NCI-H128 (cell line): ENCODE data around the gene JPH2.

Experiments used
- DNase-seq: peaks from one replicate; lab custom pipeline; 2025; ENCODE audit not compliant: unreplicated experiment; lab: John Stamatoyannopoulos, UW

JPH2 gene

GRCh38 chr20:44188752-44189151, 1.8 kb upstream of the JPH2 start:
- DNase-seq = no peak

GRCh38 chr20:44187772-44188709, 1.1 kb upstream of the JPH2 start:
- DNase-seq = no peak

DNA sequence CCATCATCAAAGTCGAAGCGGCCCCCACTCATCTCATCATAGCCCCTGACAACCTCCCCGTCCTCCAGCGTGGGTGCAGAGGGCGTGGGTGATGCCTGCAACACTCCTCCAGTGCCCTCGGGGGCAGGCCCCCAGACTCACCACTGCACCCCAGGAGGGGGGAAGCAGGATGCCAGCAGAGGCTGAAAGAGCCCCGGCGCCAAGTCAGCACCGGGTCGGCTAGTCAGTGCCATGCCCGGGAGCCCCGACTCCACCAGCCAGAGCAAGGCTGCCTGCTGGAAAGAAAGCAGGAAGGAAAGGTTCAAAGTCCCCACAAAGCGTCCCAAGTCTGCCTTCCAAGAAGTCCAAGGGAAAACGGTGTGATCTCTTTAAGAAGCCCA, 324 bp downstream of the JPH2 start:
- DNase-seq = no peak

- DNase-seq = no peak
These were observed 787 bp downstream of the JPH2 start for GRCh38 chr20:44186201-44186600.

DNA sequence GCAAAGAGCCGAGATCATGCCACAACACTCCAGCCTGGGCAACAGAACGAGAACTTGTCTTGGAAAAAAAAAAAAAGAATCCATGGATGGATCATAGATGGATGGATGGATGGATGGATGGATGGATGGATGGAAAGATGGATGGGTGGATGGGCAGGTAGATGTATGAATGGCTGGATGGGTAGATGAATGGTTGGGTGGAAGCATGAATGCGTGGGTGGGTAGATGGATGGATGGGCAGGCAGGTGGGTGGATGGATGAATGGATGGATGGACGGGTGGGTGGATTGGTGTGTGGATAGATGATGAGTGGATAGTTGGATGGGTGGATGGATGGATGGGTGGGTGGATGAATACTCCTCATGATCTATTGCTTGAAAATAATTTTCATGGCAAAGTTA, 1.4 kb downstream of the JPH2 start:
- no peak for DNase-seq

DNA sequence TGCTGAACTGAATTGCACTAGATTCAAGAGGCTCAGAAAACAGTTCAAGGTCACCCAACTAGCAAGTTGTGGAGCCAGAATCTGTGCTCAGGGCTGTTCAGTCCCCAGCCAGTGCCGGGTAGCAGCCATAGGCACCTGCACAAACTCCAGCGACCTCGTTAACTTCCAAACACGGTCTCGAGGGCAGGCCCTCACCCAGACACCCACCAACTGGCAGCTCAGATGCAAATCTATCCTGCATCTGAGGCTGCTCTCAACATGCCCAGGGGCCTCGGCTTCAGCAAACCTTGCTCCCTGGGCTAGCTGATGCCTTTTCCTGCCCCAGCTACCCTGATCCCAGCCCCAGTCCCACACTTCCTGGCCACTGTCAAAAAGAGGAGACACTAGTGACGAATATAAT, 3.7 kb downstream of the JPH2 start:
- DNase-seq = no peak

DNA sequence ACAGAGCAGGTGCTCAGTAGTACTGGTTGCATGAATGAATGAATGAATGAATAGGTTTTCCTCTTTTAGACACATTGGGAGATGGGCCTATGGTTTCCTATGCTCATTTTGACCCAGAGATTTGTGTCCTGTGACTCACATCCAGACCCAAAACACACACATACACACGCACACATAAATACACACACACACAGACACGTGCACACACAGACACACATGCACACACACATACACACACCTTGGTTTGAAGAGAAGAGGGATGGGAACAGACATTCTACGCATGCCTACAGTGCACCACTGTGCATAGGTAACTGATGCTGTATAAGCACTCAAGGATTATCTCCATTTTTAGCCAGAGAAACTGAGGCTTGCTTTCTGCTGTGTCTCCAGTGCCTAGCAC, 4.1 kb downstream of the JPH2 start:
- no peak for DNase-seq

DNA sequence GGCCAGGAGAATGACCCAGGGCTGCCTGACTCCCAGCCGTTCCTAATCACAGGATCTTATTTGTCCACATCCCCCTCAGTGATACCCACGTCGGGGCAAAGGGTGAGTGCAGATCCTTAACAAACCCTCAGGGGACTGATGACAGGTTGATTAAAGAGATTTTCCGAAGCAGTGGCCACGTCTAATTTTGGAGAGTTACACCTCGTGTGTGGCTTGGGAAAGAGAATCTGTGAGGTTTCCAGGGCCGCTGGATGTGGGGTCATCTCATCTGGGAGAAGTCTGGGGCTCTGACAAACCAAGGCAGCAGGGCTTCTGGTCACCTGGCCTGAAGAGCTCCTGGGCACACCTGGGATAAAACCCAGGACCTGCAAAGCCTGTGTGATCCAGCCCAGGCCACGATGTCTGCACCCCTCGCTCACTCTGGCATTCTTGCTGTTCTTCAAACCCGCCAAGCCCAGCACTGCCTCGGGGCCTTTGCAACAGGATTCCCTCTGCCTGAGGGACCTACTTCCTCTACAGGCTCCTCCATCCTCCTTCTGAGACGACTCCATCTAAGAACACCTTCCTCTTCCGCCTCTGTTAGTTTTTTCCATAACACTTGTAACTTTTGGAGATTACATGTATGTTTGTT, 4.7 kb downstream of the JPH2 start:
- DNase-seq = no peak

DNA sequence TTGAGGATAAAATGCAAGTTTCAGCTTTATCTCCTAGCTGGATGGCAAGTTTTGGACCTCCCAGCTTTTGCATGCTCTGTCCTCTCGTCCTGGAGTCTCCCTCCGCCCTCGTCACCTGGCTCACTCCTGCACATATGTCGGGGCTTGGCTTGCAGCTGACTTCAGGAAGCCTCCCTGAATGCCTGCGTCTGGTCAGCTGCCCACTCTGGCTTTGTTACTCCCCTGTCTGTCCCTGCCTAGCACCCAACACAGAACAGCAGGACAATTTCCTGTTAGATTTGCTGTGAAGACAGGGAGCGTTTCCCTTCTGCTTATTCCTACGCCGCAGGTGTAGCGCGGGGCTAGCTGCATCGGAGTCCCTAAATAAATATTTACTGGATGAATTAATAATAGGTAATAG, 5.4 kb downstream of the JPH2 start:
- DNase-seq = no peak

DNA sequence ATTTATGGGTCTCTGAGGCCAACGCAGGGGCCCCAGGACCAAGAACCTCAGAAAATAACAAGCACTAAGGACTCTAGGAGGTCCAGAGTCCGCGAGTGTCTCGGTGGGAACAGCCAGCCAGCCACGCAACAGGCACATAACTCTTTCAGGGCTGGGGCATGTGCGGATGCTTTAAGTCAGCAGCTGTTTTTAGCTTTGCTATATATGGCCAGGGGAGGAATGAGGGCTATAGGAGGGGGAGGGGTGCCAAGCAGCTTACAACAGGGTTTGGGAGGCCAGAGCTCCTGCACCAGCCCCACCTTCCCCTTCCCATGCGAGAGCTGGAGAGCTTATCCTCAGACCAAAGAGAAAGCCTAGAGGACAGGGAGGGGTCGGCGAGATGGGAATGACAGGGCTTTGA, 6.2 kb downstream of the JPH2 start:
- no peak for DNase-seq

- DNase-seq = no peak
These were observed 10.0 kb downstream of the JPH2 start for GRCh38 chr20:44176833-44177534.

- DNase-seq = no peak
These were observed 11.8 kb downstream of the JPH2 start for GRCh38 chr20:44174996-44175765.

GRCh38 chr20:44173846-44174245, 13.1 kb downstream of the JPH2 start:
- DNase-seq = no peak

GRCh38 chr20:44173116-44173515, 13.9 kb downstream of the JPH2 start:
- DNase-seq = no peak

DNA sequence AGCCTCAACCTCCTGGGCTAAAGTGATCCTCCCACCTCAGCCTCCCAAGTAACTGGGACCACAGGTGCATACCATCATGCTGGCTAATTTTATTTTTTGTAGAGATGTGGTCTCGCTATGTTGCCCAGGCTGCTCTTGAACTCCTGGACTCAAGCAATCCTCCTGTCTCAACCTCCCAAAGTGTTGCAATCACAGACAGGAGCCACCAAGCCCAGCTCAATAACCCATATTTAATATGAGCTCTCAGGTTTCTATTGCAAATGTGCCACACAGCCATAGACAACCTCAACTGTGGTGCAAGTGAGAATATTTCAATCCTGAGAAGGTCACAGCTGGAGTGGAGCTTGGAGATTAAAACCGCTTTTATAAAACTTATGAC, 14.4 kb downstream of the JPH2 start:
- DNase-seq = no peak

DNA sequence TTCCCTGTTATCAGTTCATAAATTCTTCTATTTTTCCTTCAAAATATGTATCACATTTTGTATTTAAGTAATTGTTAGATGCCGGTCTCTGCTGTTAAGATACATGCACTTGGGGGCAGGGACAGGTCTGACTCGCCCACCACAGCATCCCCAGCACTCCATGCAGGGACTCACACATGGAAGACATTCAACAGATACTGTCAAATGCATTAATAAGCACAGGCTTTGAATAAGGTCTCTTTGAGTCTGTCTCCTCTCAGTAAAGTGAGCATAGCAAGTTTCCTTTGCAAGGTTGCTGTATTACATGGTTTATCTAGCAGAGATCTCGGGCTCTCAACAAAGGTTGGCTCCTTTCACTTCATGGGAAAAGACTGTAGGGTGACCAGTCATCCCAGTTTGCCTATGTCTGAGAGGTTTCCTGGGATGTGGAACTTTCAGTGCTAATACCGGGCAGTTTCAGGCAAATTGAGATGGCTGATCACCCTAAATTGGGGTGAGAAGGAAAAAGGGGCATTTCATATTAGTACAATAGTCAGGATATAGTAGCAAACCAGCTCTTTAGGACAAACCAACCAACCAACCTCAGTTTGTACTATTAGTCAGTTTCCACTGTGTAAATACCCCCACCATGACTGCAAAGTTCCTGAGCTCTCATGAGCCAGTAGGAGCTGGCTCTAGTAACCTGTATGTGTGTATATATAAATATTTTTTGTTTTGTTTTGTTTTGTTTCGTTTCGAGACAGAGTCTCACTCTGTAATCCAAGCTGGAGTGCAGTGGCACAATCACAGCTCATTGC, 15.0 kb downstream of the JPH2 start:
- no peak for DNase-seq

DNA sequence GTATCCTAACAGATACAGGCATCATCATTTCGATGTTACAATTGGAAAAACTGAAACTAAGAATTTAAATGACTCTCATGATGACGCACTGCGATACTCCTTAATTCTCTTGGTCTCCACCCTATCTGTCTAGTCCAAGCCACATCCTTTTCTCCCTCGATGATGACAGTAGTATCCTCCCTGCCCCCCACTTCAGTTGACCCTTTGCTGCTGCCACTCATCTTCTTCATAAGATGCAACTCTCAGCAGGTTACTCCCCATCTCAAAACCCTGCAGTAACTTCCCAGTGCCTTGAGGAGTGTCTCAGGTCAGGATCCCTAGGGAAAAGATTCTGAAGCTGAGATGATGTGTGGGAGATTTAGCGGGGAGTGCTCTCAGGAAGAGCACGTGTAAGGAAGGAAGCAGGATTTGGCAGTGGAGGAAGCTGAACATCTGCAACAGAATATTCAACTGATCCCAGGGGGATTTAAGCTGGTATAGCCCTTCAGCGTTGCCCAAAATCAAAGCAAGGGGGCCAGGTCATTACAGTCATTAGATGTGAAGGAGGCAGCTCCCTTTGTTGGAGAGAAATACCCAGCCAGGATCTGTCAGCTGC, 16.1 kb downstream of the JPH2 start:
- DNase-seq = no peak

DNA sequence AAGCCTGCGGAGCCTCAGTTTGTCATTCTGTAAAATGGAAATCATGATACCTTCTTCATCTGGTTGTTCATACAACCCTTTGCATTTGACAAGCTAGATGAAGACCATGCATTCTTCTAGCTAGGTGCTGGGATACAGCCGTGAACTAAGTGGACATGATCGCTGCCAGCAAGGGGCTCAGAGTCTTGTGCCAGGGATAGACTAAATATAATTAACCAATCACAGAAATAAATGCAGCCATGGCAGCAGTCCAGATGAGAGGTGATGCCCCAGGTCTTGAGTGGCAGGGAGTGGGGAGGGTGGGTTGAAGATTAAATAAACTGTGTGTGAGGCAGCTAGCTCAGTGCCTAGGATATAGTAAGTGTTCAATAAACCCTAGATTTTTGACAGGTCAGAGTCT, 19.3 kb downstream of the JPH2 start:
- no peak for DNase-seq

DNA sequence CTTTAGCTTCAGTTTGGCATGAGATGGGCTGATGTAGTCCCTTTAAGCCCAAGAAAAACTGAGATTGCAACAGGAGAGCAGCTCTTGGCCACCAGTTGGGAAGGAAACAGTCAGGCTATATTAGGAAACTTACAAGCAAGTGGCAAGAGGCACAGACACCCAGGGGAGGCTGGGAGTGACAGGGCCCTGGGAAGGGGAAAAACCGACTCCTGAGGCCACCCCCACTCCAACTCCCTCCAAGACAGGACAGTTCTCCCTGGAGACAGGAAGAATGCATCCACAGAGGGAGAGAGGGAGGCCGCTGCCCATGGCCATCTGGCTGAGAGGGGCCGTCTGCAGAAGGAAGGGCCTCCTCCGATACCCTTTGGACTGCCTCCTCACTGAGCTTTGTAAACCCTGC, 20.5 kb downstream of the JPH2 start:
- no peak for DNase-seq

DNA sequence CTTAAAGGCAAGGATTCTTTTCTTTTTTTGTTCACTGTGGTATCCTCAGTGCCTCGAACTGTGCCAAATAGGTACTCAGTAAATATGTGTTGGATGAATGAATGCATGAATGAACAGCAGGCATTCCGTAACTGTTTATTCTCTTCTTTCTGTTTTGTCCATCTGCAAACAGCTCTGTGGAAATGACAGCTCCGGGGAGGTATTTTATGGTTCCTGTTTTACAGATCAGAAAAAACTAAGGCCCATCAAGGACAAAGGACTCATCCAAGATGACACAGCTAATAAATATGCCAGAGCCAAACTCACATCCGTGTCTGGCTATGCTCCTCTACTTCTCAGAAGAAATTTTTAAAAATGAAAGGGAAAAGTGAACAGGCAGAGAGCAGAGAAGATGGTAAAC, 21.0 kb downstream of the JPH2 start:
- no peak for DNase-seq
